ENCODE results near the gene FRY.

The FRY gene

DNA sequence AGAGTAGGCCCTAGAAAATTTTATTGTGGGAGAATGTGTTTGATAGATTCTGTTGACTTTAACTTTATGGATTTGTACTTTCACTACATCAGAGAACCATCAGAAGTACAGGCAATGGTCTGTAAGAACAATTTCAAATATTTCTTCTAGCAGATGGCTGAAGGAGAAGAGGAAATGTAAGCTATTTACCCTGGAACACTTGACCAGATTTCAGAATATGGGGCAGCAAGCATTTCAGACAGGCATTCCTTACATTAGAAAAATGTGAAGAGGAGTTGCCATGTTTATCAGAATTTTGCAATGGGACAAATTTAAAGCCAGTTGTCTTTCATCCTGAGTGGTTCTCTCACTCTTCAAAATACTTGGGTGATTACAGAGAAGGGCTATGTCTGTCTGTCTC lies 7.5 kb downstream of the FRY start:
- Mint-ChIP-seq H3K27ac (no peak overlapping the region), H3K36me3 (peaks cover 14% of the 10 kb centered on the region), H3K4me3 (no peak overlapping the region), H3K4me1 (peaks cover 63% of the 10 kb centered on the region), H3K27me3 (no peaks in the 10 kb centered on the region), H3K9me3 (peaks cover 2% of the 10 kb centered on the region)
- CTCF ChIA-PET: interaction anchor here (0.7 kb wide), 1 partner anchor 12 kb away, joined by 3 read pairs; no protein-coding TSS in a partner anchor
- no peak for DNase-seq

DNA sequence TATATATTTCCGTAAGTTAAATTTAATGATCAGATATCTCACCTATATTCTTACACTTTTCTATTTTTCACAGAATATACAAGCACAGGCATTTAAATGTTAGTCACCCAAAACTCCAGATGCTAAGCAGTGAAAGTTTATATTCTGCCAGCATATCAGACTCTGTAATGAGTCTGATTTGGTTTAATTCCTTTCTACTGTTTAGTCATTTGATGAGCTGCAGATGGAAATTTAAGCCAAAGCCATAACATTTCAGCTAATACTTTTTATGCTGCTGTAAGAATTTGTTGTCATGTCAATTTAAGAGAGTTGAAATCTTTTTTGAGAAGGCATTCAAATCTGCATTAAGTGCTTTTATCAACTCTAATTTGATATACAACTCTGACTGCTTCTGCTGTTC lies 8.0 kb downstream of the FRY start:
- no peak for DNase-seq
- CTCF ChIA-PET: interaction anchor here (0.7 kb wide), 1 partner anchor 12 kb away, joined by 3 read pairs; no protein-coding TSS in a partner anchor

DNA sequence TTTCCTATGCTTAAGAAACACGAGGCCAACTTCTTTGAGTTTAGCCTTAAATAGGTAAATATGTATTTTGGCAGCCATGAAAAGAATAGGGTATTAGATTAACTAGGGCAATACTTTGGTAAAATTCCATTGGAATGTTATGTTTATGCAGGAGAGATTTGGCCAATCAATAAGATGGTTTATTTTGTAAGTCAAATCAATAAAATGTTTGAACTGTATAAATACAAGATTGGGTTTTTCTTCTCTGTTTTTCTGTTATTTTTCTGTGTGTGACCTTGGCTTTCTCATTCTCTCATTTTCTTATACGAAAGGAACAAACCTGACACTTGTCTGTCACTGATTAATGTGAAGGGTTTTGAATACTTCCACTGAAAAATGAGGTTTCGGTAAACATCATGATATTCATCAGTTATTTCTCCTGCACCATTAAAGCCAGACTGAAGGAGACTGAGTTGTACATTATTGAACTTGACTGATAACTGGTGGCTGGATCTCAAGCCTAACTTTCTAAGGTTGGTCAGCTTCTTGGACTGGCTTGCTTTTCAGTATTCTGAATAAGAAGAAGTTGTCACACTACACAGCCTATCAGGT lies 8.6 kb downstream of the FRY start:
- CTCF ChIA-PET: no interaction called here
- peaks cover 14% of the 10 kb centered on the region for H3K36me3 Mint-ChIP-seq
- no peaks in the 10 kb centered on the region for H3K27me3 Mint-ChIP-seq
- H3K9me3 Mint-ChIP-seq: peaks cover 2% of the 10 kb centered on the region
- no peak for DNase-seq
- H3K27ac Mint-ChIP-seq: no peak overlapping the region
- H3K4me1 Mint-ChIP-seq: peaks cover 61% of the 10 kb centered on the region
- no peak overlapping the region for H3K4me3 Mint-ChIP-seq

More for the DNA sequence above, 8.0 kb downstream of the FRY start:
- peaks cover 2% of the 10 kb centered on the region for H3K9me3 Mint-ChIP-seq
- H3K27me3 Mint-ChIP-seq: no peaks in the 10 kb centered on the region
- H3K36me3 Mint-ChIP-seq: peaks cover 15% of the 10 kb centered on the region
- H3K27ac Mint-ChIP-seq: no peak overlapping the region
- H3K4me1 Mint-ChIP-seq: peaks cover 62% of the 10 kb centered on the region
- H3K4me3 Mint-ChIP-seq: no peak overlapping the region

DNA sequence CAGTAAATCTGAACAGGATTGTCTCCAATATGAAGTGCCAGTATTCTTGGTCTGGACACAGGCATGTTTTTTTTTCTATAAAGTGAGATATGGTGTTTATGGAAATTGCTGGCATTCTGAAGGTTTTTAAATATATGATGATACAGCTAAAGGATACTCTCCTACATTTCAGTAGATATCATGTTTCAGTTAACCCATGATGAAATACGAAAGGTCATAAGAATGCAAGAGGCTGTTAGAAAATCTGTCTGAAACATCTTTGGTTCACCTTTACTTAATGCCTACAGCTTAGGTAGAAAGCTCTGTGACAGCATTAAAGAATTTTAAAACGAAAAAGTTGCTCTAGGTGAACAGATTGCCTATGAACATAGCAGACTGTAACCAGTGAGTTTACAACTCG lies 9.1 kb downstream of the FRY start:
- Mint-ChIP-seq H3K9me3 (peaks cover 2% of the 10 kb centered on the region), H3K27ac (no peak overlapping the region), H3K27me3 (no peaks in the 10 kb centered on the region), H3K4me3 (no peak overlapping the region), H3K36me3 (peaks cover 14% of the 10 kb centered on the region), H3K4me1 (peaks cover 63% of the 10 kb centered on the region)
- no peak for DNase-seq
- CTCF ChIA-PET: interaction anchor here (0.8 kb wide), 1 partner anchor 9 kb away, joined by 3 read pairs; the partner anchor contains the start of gene FRY

DNA sequence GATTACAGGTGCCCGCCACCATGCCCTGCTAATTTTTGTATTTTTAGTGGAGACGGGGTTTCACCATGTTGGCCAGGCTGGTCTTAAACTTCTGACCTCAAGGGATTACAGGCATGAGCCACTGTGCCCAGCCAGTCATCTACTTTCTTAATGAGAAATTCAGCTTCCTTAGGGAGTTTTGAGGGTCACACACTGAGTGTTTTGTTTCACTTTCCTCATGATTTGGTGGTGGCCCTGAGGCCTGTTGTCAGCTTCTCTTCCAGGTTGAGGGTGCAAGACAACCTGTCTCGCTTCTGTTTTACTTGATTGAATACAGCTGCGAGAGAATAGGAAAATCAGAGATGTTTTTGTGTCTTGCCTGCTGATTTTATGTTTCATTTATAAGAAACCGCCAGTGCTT lies 9.9 kb downstream of the FRY start:
- Mint-ChIP-seq H3K4me3 (no peak overlapping the region), H3K27me3 (no peaks in the 10 kb centered on the region), H3K4me1 (peaks cover 63% of the 10 kb centered on the region), H3K9me3 (peaks cover 2% of the 10 kb centered on the region), H3K27ac (no peak overlapping the region), H3K36me3 (peaks cover 14% of the 10 kb centered on the region)
- DNase-seq: no peak
- CTCF ChIA-PET: interaction anchor here (0.8 to 0.9 kb wide), 2 partner anchors 10 to 12 kb away, joined by 3 read pairs; partner anchors contain the start of gene FRY

DNA sequence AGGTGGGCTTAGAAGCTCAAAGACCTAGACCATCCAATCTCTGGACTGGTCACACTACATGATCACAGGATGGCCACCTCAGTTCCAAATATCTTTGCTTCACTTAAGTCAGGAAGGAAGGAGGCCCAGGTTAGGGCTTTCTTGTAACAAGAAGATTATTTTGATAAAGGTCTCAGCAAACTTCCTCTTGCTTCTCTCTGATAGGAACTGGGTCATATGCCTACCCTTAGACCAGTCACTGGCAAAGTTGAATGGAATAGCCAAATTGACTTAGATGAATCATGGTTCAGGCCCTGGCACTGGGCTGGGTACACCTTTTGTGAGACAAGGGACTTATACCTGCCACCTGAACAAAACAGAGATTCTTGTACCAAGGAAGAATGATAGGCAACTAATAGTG lies 11.0 kb downstream of the FRY start:
- DNase-seq: no peak
- Mint-ChIP-seq H3K4me3 (no peak overlapping the region), H3K27ac (peak overlapping the region; percentile 70), H3K9me3 (peaks cover 2% of the 10 kb centered on the region), H3K36me3 (peaks cover 14% of the 10 kb centered on the region), H3K4me1 (peaks cover 61% of the 10 kb centered on the region), H3K27me3 (no peaks in the 10 kb centered on the region)
- CTCF ChIA-PET: no interaction called here

DNA sequence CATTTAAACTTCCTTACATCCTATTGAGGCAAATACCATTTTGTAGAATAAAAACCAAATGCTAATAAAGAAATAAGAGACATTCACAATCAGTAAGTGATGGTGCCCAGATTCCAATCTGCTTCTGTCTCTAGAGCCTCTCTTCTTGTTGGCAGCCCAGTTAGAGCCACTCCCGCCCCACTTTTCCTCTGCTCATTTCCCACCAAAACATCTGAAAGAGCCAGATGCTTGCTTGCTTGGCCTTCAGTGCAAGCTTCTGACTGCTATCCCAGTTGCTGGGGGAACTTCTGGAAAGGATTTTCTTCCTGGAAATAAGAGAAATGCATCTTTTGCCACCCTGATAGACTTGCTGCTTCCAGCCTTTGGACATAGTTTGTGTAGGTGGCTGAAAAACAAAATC lies 12.9 kb downstream of the FRY start:
- Mint-ChIP-seq H3K9me3 (peaks cover 5% of the 10 kb centered on the region), H3K4me1 (peaks cover 62% of the 10 kb centered on the region), H3K27ac (no peak overlapping the region), H3K27me3 (peaks cover 3% of the 10 kb centered on the region), H3K36me3 (peaks cover 17% of the 10 kb centered on the region), H3K4me3 (no peak overlapping the region)
- DNase-seq: no peak
- CTCF ChIA-PET: no interaction called here

DNA sequence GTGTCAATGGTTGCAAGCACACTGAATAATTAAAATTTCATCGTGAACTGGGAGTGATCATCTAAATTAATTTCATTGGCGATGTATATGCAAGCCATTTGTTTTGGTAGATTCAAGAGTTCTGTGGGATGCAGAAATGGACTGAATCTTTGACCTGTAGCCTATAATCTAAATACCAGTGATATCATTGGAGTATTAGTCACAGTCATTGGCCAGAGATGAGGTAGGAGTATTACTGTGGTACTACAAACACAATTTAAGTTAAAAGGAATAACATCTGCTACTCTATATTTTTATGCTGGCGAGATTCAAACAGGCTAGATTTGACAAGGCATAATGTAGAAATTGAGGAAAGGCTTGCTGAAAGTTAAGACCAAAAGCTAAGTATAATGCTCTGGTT lies 14.0 kb downstream of the FRY start:
- Mint-ChIP-seq H3K4me1 (peaks cover 62% of the 10 kb centered on the region), H3K27me3 (peaks cover 3% of the 10 kb centered on the region), H3K27ac (peak overlapping the region; percentile 91), H3K36me3 (peaks cover 16% of the 10 kb centered on the region), H3K4me3 (no peak overlapping the region), H3K9me3 (peaks cover 5% of the 10 kb centered on the region)
- DNase-seq: no peak
- CTCF ChIA-PET: interaction anchor here (1.1 kb wide), 1 partner anchor 14 kb away, joined by 3 read pairs; the partner anchor contains the start of gene FRY

DNA sequence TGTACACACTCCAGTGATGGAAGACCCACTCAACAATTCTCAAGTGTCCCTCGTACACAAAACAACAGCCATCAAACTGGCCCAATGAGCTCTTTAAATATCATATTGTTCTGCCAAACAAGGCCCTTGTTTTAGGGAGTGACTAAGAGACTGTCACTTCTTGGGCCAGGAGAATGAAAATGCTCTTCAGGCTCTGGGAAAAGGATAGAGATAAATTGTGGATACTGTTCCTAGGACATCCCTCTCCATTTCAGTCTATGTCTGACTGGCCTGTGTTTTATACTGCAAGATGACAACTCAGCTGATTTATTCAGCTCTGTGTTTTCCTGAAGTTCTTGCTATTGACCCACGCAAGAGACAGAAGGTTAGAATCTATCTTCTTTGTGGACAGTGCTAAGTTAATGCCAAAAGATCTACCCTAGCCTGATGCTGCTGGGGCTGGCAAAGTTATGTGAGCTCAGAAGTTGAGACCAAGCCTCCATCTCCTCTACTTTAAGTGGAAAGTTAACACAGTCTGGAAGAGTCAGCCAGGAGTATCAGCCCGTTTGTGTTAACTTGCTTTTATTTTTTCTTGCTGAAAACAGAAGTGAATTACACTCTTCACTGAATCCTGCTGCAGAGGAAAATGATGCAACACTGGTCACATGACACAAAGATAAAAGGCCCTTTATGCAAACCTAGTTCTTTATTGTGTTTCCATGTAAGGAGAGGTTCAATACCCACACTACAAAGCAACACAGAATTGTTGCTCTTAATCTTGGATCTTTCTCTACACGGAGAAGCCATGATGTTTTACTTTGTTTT lies 14.6 kb downstream of the FRY start:
- Mint-ChIP-seq H3K4me3 (peak overlapping the region; percentile 29), H3K36me3 (peaks cover 15% of the 10 kb centered on the region), H3K27me3 (peaks cover 3% of the 10 kb centered on the region), H3K9me3 (peaks cover 5% of the 10 kb centered on the region), H3K4me1 (peaks cover 64% of the 10 kb centered on the region), H3K27ac (peak overlapping the region; percentile 91)
- CTCF ChIA-PET: interaction anchor here (1.1 kb wide), 1 partner anchor 15 kb away, joined by 3 read pairs; the partner anchor contains the start of gene FRY
- no peak for DNase-seq

DNA sequence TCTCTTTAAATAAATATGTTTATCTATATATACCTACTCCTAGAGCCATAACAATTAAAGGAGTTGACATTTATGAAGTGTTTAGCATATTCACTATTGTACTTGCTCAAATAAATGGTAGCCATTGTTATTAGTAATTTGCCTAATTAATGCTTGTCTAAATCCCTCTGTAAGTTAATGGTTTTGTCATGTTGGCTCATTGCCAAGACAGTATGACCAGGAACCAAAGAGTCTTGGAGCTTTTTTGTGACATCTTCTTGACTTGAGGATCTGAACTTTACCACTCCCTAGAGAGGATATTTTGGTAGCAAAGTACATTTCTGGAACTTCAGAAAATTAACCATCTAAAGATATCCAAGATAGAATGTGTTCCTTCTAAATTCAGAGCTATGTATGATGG lies 15.5 kb downstream of the FRY start:
- H3K4me3 Mint-ChIP-seq: no peak overlapping the region
- peaks cover 3% of the 10 kb centered on the region for H3K27me3 Mint-ChIP-seq
- peaks cover 58% of the 10 kb centered on the region for H3K4me1 Mint-ChIP-seq
- no peak overlapping the region for H3K27ac Mint-ChIP-seq
- DNase-seq: no peak
- peaks cover 5% of the 10 kb centered on the region for H3K9me3 Mint-ChIP-seq
- CTCF ChIA-PET: interaction anchor here (1.1 to 1.8 kb wide), 3 partner anchors 9 to 137 kb away, joined by 3 to 5 read pairs (median 4); partner anchors contain the start of gene FRY
- peaks cover 15% of the 10 kb centered on the region for H3K36me3 Mint-ChIP-seq

DNA sequence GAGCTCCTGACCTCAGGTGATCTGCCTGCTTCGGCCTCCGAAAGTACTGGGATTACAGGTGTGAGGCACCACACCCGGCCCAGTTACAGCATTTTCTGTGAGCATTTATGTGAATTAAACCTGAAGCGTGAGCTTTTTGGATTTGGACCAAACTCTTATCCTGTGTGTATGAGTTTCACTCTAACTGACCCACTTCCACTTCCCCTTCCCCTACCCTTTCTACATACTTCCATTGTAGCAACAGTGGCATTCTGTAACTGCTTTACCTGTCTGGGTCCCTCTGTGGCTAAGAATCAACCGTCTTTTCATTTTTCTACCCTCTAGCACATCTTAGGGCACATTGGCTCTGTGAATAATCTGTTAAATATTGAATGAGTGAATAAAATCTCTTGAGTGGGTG lies 16.2 kb downstream of the FRY start:
- H3K27ac Mint-ChIP-seq: peak overlapping the region; percentile 4
- H3K27me3 Mint-ChIP-seq: peaks cover 3% of the 10 kb centered on the region
- peaks cover 15% of the 10 kb centered on the region for H3K36me3 Mint-ChIP-seq
- CTCF ChIA-PET: interaction anchor here (1.1 to 1.8 kb wide), 3 partner anchors 10 to 138 kb away, joined by 3 to 5 read pairs (median 4); partner anchors contain the start of gene FRY
- DNase-seq: no peak
- peaks cover 4% of the 10 kb centered on the region for H3K9me3 Mint-ChIP-seq
- no peak overlapping the region for H3K4me3 Mint-ChIP-seq
- peaks cover 51% of the 10 kb centered on the region for H3K4me1 Mint-ChIP-seq

DNA sequence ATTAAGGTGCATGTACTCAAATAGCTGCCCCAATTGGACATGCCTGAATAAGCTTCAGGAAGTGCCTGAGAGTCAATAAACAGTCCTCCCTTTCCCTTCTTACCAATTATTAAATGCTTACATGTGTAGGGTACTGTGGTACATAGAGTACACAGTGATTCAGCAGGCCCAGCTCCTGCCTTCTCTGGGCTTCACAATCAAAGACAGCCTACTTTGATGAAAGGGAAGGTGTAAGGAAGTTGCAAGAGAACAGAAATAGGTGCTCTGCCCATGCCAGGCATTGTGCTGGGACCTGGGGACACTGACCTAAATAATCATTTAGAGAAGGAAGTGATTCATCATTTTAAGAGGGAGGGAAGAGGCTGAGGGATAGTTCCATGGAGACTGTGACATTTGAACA lies 17.2 kb downstream of the FRY start:
- DNase-seq: no peak
- no peak overlapping the region for H3K4me3 Mint-ChIP-seq

DNA sequence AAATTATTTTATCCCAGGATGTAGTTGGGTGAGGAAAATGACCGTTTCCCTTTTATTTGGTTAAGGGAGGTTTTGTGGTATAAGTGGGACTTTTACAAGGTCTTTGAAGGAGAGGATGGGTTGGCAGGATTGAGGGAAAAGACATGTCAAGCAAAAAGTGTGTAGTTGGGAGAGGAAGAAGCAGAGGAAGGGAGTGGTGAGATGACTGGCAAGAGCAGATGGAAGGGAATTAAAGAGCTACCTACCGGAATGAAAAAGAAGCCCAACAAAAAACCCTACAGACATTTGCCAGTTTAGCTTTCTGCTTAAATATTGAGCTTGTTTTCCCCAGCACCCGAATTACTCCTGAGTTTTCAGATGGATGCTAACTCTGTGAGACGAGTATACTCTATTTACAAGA lies 19.6 kb downstream of the FRY start:
- H3K4me1 Mint-ChIP-seq: peaks cover 42% of the 10 kb centered on the region
- H3K4me3 Mint-ChIP-seq: no peak overlapping the region
- no peak overlapping the region for H3K27ac Mint-ChIP-seq
- peaks cover 6% of the 10 kb centered on the region for H3K36me3 Mint-ChIP-seq
- H3K9me3 Mint-ChIP-seq: peaks cover 2% of the 10 kb centered on the region
- H3K27me3 Mint-ChIP-seq: peaks cover 3% of the 10 kb centered on the region
- DNase-seq: no peak
- CTCF ChIA-PET: interaction anchor here (1.1 kb wide), 1 partner anchor 12 kb away, joined by 3 read pairs; no protein-coding TSS in a partner anchor

More for the DNA sequence above, 17.2 kb downstream of the FRY start:
- Mint-ChIP-seq H3K27ac (no peak overlapping the region), H3K4me1 (peaks cover 50% of the 10 kb centered on the region), H3K9me3 (peaks cover 2% of the 10 kb centered on the region), H3K27me3 (peaks cover 3% of the 10 kb centered on the region), H3K36me3 (peaks cover 9% of the 10 kb centered on the region)
- CTCF ChIA-PET: interaction anchor here (1.8 kb wide), 1 partner anchor 17 kb away, joined by 5 read pairs; the partner anchor contains the start of gene FRY

DNA sequence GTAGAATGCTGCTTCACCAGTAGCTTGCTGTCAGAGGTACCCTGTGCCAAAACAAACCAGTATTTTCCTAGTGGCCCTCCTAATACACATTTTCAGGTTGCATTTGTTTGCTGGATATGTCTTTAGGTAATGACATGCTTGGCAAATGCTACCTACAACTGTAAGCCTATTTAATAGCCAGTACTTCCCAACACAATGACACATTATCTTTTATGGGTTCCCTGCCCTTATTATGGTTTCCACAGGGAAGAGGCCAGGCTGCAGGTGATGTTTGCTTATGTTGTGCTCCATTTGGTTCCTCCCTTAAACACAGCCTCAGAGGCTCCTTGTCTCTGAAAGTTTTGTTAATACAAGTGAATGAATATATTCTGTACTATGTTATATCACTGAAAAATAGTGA lies 24.7 kb downstream of the FRY start:
- Mint-ChIP-seq H3K4me1 (peaks cover 14% of the 10 kb centered on the region), H3K9me3 (no peaks in the 10 kb centered on the region), H3K36me3 (no peaks in the 10 kb centered on the region), H3K4me3 (no peak overlapping the region), H3K27me3 (no peaks in the 10 kb centered on the region), H3K27ac (no peak overlapping the region)
- no peak for DNase-seq
- CTCF ChIA-PET: no interaction called here

Data from activated naive CD4-positive, alpha-beta T cell treated with anti-CD3 and anti-CD28 coated beads, Interleukin-2, amount 10 ng/mL, durations not matched to agents 7 days and 5 days (primary cell).